Keratinocyte (primary cell): ENCODE measurements around the gene RGS18. TPM values are rescaled to one million over a fixed set of nuclear protein-coding genes. Genes with fewer than 3 reads are reported as not detected.

Source experiments
- DNase-seq: peaks from one replicate; pipeline ENCODE4 v3.0.0-alpha.2; 2011; ENCODE audit warnings: low read depth, missing footprints, low spot score
- FAIRE-seq: peaks from 2 replicates; lab custom pipeline; 2011; peaks lifted over from hg19 to GRCh38; lab: Jason Lieb, UNC
- H2AFZ ChIP-seq: 2 replicates; pipeline ENCODE4 v1.6.0; 2012; ENCODE audit warnings: low read length, control low read depth, inconsistent platforms; ENCODE audit not compliant: control insufficient read depth
- H3K27ac ChIP-seq: 2 replicates; pipeline ENCODE4 v1.5.1; 2011; ENCODE audit warnings: low read length; ENCODE audit not compliant: control insufficient read depth, insufficient read depth
- H3K27me3 ChIP-seq: 3 replicates; pipeline ENCODE4 v1.6.0; 2011; ENCODE audit warnings: low read length; ENCODE audit not compliant: control insufficient read depth, insufficient read depth; ENCODE audit errors: extremely low read depth
- H3K36me3 ChIP-seq, 2 experiments: 2 replicates in 1 of 2; 3 replicates in 1 of 2; pipeline ENCODE4 v1.5.1; 2011; ENCODE audit warnings: low read length in 2 of 2, mild to moderate bottlenecking in 1 of 2; ENCODE audit not compliant: control insufficient read depth in 2 of 2, insufficient read depth in 2 of 2; ENCODE audit errors: extremely low read depth in 1 of 2
- H3K4me1 ChIP-seq: 3 replicates; pipeline ENCODE4 v1.5.1; 2011; ENCODE audit warnings: low read length; ENCODE audit not compliant: control insufficient read depth, insufficient read depth; ENCODE audit errors: extremely low read depth
- H3K4me2 ChIP-seq: 3 replicates; pipeline ENCODE4 v1.6.0; 2011; ENCODE audit warnings: low read depth, low read length; ENCODE audit not compliant: control insufficient read depth, insufficient read depth; ENCODE audit errors: extremely low read depth
- H3K4me3 ChIP-seq, 3 experiments: fragments of 200-600 bp in 1 of 3; sonication (generic) in 1 of 3; 2 replicates in 2 of 3; 3 replicates in 1 of 3; pipeline ENCODE4 v1.5.1; 2011 to 2016; ENCODE audit warnings: low read length in 3 of 3, mild to moderate bottlenecking in 3 of 3, control low read depth in 2 of 3, inconsistent platforms in 1 of 3, low read depth in 1 of 3, mixed read lengths in 1 of 3, mixed run types in 1 of 3, moderate library complexity in 1 of 3; ENCODE audit not compliant: control insufficient read depth in 2 of 3, insufficient read depth in 2 of 3; ENCODE audit errors: extremely low read depth in 1 of 3
- H3K79me2 ChIP-seq: 2 replicates; pipeline ENCODE4 v1.6.0; 2012; ENCODE audit warnings: low read length; ENCODE audit not compliant: control insufficient read depth, insufficient read depth
- H3K9ac ChIP-seq: 3 replicates; pipeline ENCODE4 v1.6.0; 2011; ENCODE audit warnings: low read length; ENCODE audit not compliant: control insufficient read depth, insufficient read depth; ENCODE audit errors: extremely low read depth
- H3K9me1 ChIP-seq: 3 replicates; pipeline ENCODE4 v1.6.0; 2011; ENCODE audit warnings: low read length; ENCODE audit not compliant: control insufficient read depth, insufficient read depth; ENCODE audit errors: extremely low read depth
- H3K9me3 ChIP-seq: 2 replicates; pipeline ENCODE4 v1.5.1; 2012; ENCODE audit warnings: low read depth, low read length; ENCODE audit not compliant: control insufficient read depth
- H4K20me1 ChIP-seq: 3 replicates; pipeline ENCODE4 v1.6.0; 2011; ENCODE audit warnings: low read length; ENCODE audit not compliant: control insufficient read depth, insufficient read depth; ENCODE audit errors: extremely low read depth
- CTCF ChIP-seq, 3 experiments: IDR thresholded peaks in 1 of 3; conservative IDR thresholded peaks in 1 of 3; optimal IDR thresholded peaks in 1 of 3; 2 replicates in 2 of 3; 3 replicates in 1 of 3; pipeline versions ENCODE3 to v1.5.1; 2011; ENCODE audit warnings: low read length in 3 of 3, mild to moderate bottlenecking in 3 of 3, moderate library complexity in 2 of 3, control low read depth in 1 of 3, inconsistent platforms in 1 of 3; ENCODE audit not compliant: insufficient read depth in 2 of 3; ENCODE audit errors: extremely low read depth in 1 of 3
- EZH2 ChIP-seq: IDR thresholded peaks from one replicate; pipeline ENCODE4 v1.6.1; 2012; ENCODE audit warnings: inconsistent platforms, mild to moderate bottlenecking, low read length, moderate library complexity
- dilution Hi-C: fragments of 300-500 bp; cut with MboI; formaldehyde crosslinking; loops from one replicate; pipeline ENCODE4 v1.7.0; 2020; ENCODE audit warnings: low sequenced_read_pairs; ENCODE audit not compliant: extremely low pct_ligation_motif_present
- polyA plus RNA-seq, 5 experiments: library from polyadenylated mRNA; depleted of rRNA in 3 of 5; stranded (reverse) in 3 of 5; stranded (forward) in 1 of 5; unstranded in 1 of 5; fragments of >200 nt; gene quantifications; 1 replicate in 1 of 5; 2 replicates in 3 of 5; 3 replicates in 1 of 5; pipeline versions ENCODE4 v1.2.1 to v1.2.3, GENCODE V29; 2011 to 2012; ENCODE audit warnings: missing spikeins in 2 of 5, low read depth in 1 of 5, low replicate concordance in 1 of 5

RGS18 gene
- polyA plus RNA-seq, 1 donor (not counting 4 experiments of a cell fraction or from before 2014, with no cell fraction given), result 1.6 TPM

- H3K4me2 ChIP-seq, result no peak overlapping the region
- DNase-seq (no peak), FAIRE-seq (no peak)
- H2AFZ ChIP-seq, result no peak overlapping the region
- no peak overlapping the region for H3K4me3 ChIP-seq
- H3K27ac ChIP-seq, result no peak overlapping the region
- H3K27me3 ChIP-seq, result no peaks in the 10 kb centered on the region
- no peak overlapping the region for H3K9ac ChIP-seq
- H3K9me3 ChIP-seq, result no peaks in the 10 kb centered on the region
- H3K36me3 ChIP-seq, result no peaks in the 10 kb centered on the region
- no peaks in the 10 kb centered on the region for H3K4me1 ChIP-seq
- H3K9me1 ChIP-seq, result no peaks in the 10 kb centered on the region
- H4K20me1 ChIP-seq, result no peaks in the 10 kb centered on the region
- dilution Hi-C loops, result no loop called here
- TF ChIP-seq CTCF (optimal IDR thresholded peaks at IDR 0.05 in 1 of 3, IDR thresholded peaks at IDR 0.05 in 1 of 3, conservative IDR thresholded peaks at IDR 0.05 in 1 of 3; ENCODE audit: extremely low read depth in 1 of 3, insufficient read depth in 2 of 3, low read length in 3 of 3) (no peak), EZH2 (no peak)
- H3K79me2 ChIP-seq, result no peaks in the 10 kb centered on the region
These were observed 17.9 kb upstream of the RGS18 start for GRCh38 chr1:192140382-192140781.

GRCh38 chr1:192147221-192147620, 11.0 kb upstream of the RGS18 start:
- dilution Hi-C loops, result no loop called here
- Histone ChIP-seq H3K4me2 (peak overlapping the region; percentile 58), H4K20me1 (no peaks in the 10 kb centered on the region), H3K9ac (no peak overlapping the region), H3K27ac (peak overlapping the region; percentile 65), H3K27me3 (no peaks in the 10 kb centered on the region), H3K4me3 (no peak overlapping the region), H3K4me1 (peaks cover 7% of the 10 kb centered on the region), H2AFZ (peak overlapping the region; percentile 41), H3K9me1 (no peaks in the 10 kb centered on the region), H3K79me2 (no peaks in the 10 kb centered on the region), H3K36me3 (no peaks in the 10 kb centered on the region), H3K9me3 (no peaks in the 10 kb centered on the region)
- no peak for DNase-seq
- TF ChIP-seq EZH2 (no peak), CTCF (optimal IDR thresholded peaks at IDR 0.05 in 1 of 3, IDR thresholded peaks at IDR 0.05 in 1 of 3, conservative IDR thresholded peaks at IDR 0.05 in 1 of 3; ENCODE audit: extremely low read depth in 1 of 3, insufficient read depth in 2 of 3, low read length in 3 of 3) (no peak)
- FAIRE-seq, result peak; percentile 57
